IMR-90 (cell line): Measurements from ENCODE around the gene G6PC2.

Source experiments
- BHLHE40 ChIP-seq: fragments of 150-350 bp; IDR thresholded peaks from 2 replicates; pipeline ENCODE4 v1.6.1; 2016; ENCODE audit warnings: mild to moderate bottlenecking, low read depth, low read length
- CHD1 ChIP-seq: IDR thresholded peaks from 2 replicates; pipeline ENCODE4 v1.6.1; 2012; ENCODE audit warnings: low read depth, low read length, improper control_type of control experiment
- FOS ChIP-seq: fragments of 150-350 bp; IDR thresholded peaks from 2 replicates; pipeline ENCODE4 v1.6.1; 2016; ENCODE audit warnings: low read depth, low read length
- MXI1 ChIP-seq: IDR thresholded peaks from 2 replicates; pipeline ENCODE4 v1.6.1; 2012; ENCODE audit warnings: low read depth, mild to moderate bottlenecking, low read length, moderate library complexity, borderline replicate concordance
- POLR2A ChIP-seq: IDR thresholded peaks from 2 replicates; pipeline ENCODE4 v1.6.1; 2012; ENCODE audit warnings: mild to moderate bottlenecking, low read depth, low read length
- RAD21 ChIP-seq: IDR thresholded peaks from 2 replicates; pipeline ENCODE4 v1.6.1; 2012; ENCODE audit warnings: low read length, improper control_type of control experiment
- RCOR1 ChIP-seq: IDR thresholded peaks from 2 replicates; pipeline ENCODE4 v1.6.1; 2012; ENCODE audit warnings: mild to moderate bottlenecking, low read length, improper control_type of control experiment; ENCODE audit not compliant: insufficient replicate concordance
- SMC3 ChIP-seq: fragments of 150-350 bp; IDR thresholded peaks from 2 replicates; pipeline ENCODE4 v1.6.1; 2016; ENCODE audit warnings: low read depth, mild to moderate bottlenecking, antibody characterized with exemption, low read length, moderate library complexity
- TF ChIP-seq, protein P1 (sequence below): conservative IDR thresholded peaks from 2 replicates; pipeline ENCODE4 v1.5.1; 2012; ENCODE audit warnings: mild to moderate bottlenecking, low read depth, low read length, improper control_type of control experiment
- TF ChIP-seq, protein P2 (sequence below): fragments of 150-350 bp; IDR thresholded peaks from 2 replicates; pipeline ENCODE4 v1.6.1; 2016; ENCODE audit warnings: low read depth, mild to moderate bottlenecking, low read length, moderate library complexity, borderline replicate concordance

DNA sequence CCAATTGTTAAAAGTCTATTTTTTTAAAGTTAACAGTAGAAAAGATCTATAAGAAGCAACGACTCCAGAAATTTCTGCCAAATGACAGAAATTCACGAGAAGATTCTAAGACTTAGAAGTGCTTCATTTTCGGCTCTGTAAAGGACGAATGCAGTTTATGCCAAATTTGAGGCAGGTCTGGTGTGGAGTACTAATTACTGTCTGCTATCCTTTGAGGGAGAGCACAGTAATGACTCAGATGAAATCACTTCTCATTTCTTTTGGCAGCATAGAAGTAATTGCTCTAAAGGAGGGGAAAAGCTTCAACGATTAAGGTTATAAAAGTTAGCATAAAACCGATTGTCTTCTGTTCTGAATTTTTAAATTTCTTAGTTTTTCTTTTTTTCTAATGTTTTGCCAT, 11.4 kb downstream of the G6PC2 start:
- TF ChIP-seq, protein P1, sequence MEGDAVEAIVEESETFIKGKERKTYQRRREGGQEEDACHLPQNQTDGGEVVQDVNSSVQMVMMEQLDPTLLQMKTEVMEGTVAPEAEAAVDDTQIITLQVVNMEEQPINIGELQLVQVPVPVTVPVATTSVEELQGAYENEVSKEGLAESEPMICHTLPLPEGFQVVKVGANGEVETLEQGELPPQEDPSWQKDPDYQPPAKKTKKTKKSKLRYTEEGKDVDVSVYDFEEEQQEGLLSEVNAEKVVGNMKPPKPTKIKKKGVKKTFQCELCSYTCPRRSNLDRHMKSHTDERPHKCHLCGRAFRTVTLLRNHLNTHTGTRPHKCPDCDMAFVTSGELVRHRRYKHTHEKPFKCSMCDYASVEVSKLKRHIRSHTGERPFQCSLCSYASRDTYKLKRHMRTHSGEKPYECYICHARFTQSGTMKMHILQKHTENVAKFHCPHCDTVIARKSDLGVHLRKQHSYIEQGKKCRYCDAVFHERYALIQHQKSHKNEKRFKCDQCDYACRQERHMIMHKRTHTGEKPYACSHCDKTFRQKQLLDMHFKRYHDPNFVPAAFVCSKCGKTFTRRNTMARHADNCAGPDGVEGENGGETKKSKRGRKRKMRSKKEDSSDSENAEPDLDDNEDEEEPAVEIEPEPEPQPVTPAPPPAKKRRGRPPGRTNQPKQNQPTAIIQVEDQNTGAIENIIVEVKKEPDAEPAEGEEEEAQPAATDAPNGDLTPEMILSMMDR: no peak
- TF ChIP-seq FOS: no peak
- no peak for TF ChIP-seq POLR2A
- TF ChIP-seq, protein P2, sequence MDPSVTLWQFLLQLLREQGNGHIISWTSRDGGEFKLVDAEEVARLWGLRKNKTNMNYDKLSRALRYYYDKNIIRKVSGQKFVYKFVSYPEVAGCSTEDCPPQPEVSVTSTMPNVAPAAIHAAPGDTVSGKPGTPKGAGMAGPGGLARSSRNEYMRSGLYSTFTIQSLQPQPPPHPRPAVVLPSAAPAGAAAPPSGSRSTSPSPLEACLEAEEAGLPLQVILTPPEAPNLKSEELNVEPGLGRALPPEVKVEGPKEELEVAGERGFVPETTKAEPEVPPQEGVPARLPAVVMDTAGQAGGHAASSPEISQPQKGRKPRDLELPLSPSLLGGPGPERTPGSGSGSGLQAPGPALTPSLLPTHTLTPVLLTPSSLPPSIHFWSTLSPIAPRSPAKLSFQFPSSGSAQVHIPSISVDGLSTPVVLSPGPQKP: no peak
- TF ChIP-seq CHD1: no peak
- TF ChIP-seq RCOR1: no peak
- no peak for TF ChIP-seq MXI1
- TF ChIP-seq RAD21: no peak
- no peak for TF ChIP-seq SMC3
- no peak for TF ChIP-seq BHLHE40
